NCI-H1092 (cell line): ENCODE results near the gene ASIP.
"Not testable (repeated sequence)": the region's sequence is repeated elsewhere in the genome, so short reads cannot be mapped to it uniquely, and the experiment has no call there.

Source experiments
- DNase-seq: peaks from one replicate; lab custom pipeline; 2025; lab: John Stamatoyannopoulos, UW

Gene ASIP

DNA sequence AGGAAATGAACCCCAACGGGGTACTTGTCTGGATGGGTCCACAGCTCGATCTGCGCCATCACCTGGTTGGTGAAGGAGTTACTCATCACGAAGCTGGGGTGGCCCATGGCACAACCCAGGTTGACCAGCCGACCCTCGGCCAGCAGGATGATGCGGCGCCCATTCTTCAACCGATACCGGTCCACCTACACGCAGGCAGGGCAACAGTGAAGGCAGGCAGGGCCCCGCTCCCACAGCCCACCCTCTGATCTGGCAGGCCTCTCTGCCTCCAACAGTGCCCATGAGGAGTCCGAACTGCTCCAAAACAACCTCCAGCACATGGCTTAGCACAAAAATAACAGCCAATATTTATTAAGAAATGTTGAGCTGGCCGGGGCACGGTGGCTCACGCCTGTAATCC lies 44.2 kb downstream of the ASIP start:
- DNase-seq: no peak

DNA sequence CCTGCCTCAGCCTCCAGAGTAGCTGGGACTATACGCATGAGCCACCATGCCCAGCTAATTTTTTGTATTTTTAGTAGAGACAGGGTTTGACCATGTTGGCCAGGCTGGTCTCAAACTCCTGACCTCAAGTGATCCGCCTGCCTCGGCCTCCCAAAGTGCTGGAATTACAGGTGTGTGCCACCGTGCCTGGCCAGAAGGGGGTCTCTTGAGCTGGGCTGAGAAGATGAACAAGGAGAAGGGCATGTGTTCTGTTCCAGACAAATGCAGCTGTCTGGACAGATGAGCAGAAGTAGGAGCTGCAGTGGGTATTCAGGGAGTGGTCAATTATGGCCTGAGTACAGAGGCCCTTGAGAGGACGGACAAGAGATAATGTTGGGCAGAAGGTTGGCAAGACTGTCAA lies 46.3 kb downstream of the ASIP start:
- not testable (repeated sequence) for DNase-seq

DNA sequence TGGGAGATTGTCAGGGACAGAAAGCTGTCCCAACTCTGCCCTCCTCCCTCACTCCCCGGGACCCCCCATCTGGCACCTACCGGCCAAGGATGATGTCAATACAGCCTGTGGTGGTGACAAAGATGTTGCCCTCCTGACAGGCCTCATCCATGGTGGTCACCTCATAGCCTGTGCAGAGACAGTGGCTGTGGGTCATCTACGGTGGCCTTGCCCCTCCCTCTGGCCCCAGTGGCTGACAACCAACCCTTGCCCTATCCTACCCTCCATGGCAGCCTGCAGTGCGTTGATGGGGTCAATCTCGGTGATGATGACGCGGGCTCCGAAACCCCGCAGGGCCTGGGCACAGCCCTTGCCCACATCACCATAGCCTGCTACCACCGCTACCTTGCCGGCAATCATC lies 49.2 kb downstream of the ASIP start:
- DNase-seq: no peak

DNA sequence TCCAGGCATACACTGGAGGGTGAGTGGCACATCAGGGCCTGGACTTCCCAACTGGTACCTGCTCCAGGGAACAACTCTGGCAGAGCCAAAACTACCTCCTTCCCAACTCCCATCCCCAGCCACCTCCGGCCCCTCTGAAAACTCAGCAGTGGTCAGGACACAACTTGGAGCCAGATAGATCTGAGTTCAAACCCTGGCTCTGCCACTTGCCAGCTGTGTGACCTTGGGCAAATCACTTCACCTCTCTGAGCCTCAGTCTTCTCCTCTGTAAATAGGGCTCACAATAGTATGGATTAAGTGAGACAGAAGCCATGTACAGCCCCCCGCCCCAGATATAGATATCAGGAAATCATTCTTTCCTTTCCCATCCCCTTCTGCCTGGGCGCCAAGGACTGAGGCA lies 51.3 kb downstream of the ASIP start:
- DNase-seq: no peak

DNA sequence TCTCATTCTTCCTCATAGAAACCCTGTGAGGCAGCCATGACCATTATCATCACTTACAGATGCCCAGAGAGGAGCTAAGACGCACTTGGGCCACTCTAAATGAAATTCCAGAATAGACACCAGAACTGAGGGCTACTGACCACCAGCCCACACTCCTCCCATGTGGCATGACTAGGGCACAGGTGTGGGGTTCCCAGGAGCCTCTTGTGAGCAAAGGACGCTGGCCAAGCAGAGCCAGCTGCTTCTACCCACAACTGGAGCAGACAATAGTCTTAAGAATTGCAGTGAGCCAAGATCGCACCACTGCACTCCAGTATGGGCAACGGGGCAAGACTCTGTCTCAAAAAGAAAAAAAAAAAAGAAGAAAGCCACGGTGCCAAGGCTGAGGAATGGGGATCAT lies 51.9 kb downstream of the ASIP start:
- DNase-seq: no peak

DNA sequence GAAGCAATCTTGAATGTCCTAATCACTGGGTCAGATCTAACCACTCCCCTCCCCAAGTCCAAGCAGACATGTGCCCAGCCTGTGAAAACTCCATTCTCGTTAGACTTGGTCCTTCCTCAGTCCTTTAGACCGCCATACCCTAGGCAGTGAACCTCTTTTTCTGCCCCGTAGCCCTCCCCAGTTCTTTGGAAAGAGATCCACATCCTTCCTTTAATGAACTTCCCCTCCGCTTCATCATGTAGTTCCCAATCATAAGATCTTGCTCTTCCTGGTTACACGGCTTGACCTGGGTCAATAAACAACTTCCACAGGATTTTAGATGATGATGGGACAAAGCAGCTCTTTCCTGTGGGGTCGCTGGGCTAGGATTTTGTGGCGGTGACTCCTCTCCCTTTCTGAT lies 52.4 kb downstream of the ASIP start:
- no peak for DNase-seq

DNA sequence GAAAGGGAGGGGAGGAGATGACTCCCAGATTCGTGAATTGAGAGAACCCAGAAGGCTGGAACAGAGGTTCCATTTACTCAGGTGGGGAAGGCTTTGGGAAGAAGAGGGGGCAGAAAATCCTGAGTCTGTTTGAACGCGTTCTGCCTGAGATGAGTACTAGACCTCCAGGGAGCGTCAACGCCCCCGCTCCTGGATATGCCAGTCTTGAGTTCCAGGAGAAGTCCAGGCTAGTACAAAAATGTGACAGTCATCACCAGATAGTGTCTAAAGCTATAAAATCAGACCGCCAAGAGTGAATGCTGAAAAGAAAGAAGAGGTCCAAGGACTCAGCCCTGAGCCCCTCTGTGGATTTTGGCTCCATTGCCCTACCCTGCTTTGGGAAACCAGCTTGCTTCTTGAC lies 53.3 kb downstream of the ASIP start:
- no peak for DNase-seq

DNA sequence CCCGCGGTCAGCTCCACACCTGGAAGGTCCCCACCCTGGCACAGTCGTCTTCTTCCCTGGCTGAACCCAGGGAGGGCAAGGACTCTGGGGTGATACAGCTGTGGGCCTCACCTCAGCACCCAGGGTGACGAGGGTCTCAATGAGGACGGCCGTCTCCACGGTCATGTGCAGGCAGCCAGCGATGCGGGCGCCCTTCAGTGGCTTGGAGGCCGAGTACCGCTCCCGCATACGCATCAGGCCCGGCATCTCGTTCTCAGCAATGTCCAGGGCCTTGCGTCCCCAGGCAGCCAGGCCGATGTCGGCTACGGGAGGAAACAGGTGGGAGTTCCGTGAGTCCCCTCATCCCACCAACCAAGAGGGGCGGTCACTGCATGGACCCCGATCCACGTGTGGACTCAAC lies 54.1 kb downstream of the ASIP start:
- DNase-seq: no peak

DNA sequence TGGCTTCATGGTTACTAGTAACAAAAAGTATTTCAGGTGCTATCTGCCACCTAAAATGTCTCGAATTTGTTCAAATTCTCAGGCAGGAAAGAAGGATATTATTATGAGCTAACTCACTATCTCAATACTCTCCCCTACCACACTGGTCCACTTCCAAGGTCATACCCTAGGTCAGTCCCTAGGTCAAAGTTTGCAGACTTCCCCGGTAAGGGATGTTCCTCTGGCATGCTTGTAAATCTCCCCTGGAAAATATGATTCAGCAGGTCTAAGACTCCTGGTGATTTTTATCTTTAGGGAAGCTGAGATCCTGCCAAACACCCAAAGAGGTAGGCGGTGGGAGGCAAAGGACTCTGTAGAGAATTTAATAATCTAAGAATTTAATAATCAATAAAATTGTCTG lies 55.2 kb downstream of the ASIP start:
- DNase-seq: no peak

DNA sequence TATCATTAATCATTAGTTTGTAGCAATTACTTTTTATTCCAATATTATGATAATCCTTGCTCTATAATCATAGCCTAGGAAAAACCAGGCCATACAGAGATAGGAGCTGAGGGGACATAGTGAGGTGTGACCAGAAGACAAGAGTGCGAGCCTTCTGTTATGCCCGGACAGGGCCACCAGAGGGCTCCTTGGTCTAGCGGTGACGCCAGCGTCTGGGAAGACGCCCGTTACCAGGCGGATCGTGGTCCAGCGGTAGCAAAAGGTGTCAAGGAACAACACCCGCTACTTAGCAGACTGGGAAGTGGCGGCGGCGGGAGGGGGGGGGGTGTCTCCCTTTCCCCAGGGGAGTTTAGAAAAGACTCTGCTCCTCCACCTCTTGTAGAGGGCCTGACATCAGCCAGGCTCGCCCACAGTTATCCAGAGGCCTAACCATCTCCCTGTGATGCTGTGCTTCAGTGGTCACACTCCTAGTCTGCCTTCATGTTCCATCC lies 57.1 kb downstream of the ASIP start:
- not testable (repeated sequence) for DNase-seq

DNA sequence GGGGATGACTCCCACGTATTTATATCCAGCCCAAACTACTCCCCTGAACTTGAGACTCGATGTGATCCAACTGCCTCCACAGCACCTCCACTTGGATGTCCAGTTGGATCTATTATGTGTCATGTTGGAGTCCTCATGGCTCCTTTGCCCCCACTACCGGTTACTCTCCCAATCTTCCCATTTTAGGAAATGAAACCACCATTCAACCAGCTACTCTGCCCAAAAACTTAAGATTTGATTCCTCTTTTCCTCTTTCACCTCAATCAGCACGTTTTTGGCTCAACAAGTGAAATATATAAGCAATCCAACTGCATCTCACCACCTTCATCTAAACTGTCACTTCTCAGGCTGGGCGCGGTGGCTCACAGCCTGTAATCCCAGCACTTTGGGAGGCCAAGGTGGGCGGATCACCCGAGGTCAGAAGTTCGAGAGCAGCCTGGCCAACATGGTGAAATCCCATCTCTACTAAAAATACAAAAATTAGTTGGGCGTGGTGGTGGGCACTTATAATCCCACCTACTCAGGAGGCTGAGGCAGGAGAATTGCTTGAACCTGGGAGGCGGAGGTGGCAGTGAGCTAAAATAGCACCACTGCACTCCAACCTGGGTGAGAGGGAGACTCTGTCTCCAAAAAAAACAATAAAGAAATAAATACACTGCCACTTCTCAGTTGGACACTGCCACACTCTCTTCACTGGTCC lies 58.5 kb downstream of the ASIP start:
- no peak for DNase-seq

DNA sequence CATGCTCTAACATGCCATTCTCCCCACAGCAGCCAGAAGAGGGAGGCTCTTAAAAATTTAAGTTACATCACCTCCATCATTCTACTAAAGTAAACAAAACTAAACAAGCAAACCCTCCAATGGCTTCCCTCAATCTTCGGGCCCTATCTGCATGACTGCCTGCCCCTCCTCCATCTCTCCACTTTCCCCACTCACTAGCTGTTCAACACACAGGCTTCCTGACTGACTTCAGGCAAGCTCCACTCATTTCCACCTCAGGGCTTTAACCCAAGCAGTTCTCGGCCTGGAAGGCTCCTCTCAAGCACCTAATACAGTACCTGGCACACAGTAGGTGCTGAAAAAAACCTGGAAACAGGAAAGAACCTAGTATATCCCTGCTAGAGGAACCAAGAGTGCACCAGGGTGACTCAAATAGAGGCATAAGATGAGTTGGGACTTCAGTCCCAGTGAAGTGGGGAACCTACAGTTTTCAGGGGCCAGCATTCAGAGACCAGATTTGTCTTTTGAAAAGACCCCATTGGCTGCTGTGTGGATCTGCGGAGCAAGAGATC lies 59.1 kb downstream of the ASIP start:
- no peak for DNase-seq

DNA sequence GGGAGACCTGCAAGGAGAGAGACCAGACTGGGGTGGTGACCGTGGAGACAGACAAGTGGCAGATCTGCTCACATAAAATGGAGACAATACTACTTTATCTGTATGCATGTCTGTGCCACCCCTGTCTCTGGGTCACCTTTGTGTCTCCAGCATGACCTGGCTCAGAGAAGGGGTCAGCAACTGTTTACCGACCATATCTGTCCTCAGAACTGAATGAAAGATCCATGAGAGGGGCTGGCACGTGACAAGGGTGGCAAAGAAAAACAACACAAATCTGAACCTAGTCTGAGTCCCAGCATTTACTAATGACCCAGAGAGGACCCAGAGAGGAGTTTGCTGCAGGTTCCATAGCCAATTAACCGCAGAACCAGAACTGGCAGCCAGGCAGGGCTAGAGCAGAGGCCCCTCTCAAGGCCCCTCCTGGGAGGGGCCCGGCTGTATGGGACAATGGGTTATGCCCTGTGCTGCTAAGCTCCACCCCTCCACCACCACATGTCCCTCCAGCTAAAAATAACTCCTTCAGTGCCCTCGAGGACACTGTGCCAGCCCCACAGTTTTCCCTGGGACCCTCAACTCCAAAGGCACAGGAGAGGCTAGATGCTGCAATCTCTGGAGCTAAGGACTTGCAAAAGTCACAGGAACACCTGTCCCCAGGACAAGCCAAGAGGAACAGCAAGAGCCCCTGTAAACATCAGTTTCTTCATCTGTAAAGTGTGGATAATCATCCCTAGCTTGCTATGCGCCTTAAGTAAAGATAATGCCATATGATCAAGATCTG lies 59.8 kb downstream of the ASIP start:
- no peak for DNase-seq

DNA sequence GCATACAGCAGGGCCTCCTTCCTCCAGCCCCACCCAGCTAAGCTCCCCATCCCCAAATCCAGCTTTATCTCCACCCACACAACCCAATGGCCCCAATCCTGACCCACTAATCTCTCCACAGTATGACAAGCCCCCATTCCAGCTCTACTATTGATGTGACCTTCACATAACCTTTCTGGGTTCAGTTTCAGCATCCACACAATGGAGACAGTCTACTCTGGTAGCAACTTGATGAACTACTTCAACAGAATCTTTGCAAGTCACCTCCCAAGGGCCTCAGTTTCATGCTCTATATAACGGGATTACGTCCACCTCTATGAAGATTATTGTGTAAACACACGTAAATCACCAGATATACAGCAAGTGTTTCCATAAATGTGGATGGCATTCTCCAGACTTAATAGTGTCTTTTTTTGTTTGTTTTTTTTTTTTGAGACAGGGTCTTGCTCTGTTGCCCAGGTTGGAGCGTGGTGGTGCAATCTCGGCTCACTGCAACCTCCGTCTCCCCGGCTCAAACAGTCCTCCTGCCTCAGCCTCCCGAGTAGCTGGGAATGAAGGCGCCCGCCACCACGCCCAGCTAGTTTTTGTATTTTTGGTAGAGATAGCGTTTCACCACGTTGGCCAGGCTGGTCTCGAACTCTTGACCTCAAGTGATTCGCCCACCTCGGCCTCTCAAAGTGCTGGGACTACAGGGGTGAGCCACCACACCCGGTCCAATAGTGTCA lies 60.5 kb downstream of the ASIP start:
- DNase-seq: no peak

DNA sequence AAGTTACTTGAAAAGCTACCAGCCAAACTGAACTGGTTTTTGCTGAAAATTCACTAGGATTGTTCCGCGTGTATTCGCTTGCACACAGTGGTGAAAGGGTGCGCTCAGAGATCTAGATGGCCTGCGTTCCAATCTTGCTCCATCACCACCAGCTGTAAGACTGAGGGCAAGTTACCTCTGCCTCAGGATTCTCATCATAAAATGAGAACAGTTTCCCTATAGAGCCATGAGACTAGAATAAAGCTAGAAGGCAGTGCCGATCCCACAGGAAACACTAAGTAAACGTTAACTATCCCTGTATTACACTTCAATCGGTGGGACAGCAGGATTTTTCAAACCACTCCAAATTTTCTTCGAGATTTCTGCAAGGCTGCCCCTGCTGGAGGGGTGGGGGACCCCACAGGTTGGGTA lies 61.1 kb downstream of the ASIP start:
- no peak for DNase-seq

DNA sequence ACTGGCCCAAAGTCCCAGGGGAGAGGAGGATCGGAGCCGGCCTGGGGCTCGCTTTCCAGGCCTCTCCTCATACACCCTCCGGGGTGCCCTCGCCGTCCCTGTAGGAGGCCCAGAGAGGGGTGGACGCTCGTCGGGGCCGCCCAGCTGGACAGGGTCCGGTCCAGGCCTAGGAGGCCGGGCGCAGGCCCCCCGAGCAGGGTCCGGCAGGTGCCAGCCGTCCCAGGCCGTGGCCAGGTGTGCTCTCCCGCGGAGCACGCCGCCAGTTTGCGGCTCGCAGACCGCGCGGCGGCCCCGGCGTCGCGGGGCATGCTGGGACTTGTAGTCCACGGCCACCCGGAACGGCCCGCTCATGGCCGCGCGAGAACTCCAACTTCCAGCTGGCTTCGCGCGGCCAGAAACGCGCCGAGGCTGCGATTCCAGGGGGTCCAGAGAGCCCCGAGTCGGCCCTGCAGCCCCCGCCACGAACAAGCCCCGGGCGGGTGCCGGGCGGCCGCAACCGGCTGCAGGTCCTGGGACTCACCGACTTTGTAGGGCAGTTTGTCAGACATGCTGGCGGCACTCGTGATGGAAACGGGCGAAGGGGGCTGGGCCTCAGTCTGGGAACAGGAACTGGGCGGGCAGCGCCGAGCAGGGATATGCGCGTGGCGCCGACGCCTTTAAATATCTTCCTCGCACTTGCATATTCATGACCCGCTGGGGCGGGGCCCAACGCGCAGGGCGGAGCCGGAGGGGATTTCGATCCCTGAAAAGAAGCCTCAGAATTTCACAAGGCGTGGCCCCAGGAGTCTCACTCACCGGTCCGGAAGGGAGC lies 61.7 kb downstream of the ASIP start, which contains the start of gene AHCY:
Gene AHCY (minus strand): TSS at position 633 of the 811 bp plus-strand sequence. CDS start 85 bp downstream, at position 548.
- peak; percentile 83 for DNase-seq

DNA sequence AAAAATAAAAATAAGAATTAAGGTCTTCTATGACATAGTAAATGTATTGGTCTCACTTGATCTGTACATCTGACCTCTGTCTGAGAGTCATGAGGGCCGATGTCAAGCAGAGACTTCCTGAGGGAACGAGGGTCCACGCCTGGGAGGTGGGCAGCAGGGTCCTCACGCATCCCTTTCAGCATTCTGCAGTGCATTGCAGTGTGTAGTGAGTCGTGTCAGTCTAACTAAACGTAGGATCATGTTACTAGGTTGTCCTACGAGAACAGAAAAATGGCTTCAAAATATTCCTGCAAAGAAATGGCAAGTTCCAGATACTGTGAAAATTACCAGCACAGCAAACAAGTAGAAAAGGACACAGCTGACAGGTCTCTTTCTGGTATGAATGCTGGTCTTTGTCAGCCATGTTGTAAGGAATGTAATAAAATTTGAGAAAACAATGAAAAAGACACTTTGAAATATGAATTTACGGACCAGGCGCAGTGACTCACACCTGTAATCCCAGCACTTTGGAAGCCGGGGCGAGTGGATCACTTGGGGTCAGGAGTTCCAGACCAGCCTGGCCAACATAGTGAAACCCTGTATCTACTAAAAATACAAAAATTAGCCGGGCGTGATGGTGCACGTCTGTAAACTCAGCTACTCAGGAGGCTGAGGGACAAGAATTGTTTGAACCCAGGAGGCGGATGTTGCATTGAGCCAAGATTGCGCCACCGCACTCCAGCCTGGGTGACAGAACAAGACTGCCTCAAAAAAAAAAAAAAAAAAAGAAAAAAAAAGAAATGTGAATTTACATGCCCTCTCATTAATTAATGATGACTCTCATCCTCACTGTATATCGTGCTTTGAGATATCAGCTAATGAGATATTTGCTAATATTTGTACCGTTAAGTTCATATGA lies 64.4 kb downstream of the ASIP start:
- DNase-seq: no peak

DNA sequence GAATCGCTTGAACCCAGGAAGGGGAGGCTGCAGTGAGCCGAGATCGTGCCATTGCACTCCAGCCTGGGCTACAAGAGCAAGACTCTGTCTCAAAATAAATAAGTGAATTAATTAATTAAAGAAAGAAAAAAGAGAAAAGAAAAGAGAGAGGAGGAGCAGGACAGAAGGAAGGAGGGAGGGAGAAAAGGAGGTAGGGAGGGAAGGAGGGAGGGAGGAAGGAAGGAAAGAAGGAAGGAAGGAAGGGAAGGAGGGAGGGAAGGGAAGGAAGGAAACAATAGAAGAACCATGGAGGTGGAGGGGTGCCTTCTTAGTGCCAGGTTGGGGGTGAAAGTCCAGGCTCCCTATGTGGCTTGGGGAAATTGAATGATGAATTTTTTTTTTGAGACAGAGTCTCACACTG lies 68.5 kb downstream of the ASIP start:
- no peak for DNase-seq

DNA sequence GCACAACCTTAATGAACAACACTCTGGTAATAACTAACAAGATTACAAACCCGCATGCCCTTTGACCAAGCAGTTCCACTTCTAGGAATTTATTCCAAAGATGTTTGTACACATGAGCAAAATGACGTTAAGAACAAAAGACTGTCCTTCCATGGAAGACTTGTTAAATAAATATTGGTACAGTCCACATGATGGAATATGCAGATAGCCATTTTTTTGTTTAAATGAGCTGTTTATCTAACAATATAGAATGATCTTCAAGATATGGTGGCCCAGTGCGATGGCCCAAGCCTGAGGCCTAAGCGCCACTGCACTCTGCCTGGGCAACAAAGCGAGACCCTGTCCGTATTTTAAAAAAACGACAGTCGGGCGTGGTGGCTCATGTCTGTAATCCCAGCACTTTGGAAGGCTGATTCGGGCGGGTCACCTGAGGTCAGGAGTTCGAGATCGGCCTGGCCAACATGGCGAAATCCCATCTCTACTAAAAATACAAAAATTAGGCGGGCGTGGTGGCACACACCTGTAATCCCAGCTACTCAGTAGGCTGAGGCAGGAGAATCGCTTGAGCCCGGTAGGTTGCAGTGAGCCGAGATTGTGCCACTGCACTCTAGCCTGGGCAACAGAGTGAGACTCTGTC lies 69.4 kb downstream of the ASIP start:
- no peak for DNase-seq
